AG09309 (cell line): ENCODE measurements around the gene LRRD1.
"Not testable (repeated sequence)": the region's sequence is repeated elsewhere in the genome, so short reads cannot be mapped to it uniquely, and the experiment has no call there.

Source experiments
- DNase-seq: peaks from one replicate; pipeline ENCODE4 v3.0.0-alpha.2; 2010; ENCODE audit warnings: low read depth
- H3K4me3 ChIP-seq: 2 replicates; pipeline ENCODE4 v1.5.1; 2011; ENCODE audit warnings: mild to moderate bottlenecking, low read depth, low read length, moderate library complexity; ENCODE audit not compliant: control insufficient read depth
- CTCF ChIP-seq: IDR thresholded peaks from 2 replicates; pipeline ENCODE4 v1.5.1; 2011; ENCODE audit warnings: mild to moderate bottlenecking, low read depth, low read length, inconsistent platforms; ENCODE audit not compliant: insufficient read depth, control insufficient read depth; ENCODE audit errors: missing control alignments

LRRD1 gene

GRCh38 chr7:92200791-92201190 is 21.8 kb upstream of the LRRD1 start:
- no peak for TF ChIP-seq CTCF
- H3K4me3 ChIP-seq = no peak overlapping the region
- DNase-seq = no peak

GRCh38 chr7:92192326-92192725 is 13.4 kb upstream of the LRRD1 start:
- DNase-seq = no peak
- no peak overlapping the region for H3K4me3 ChIP-seq
- no peak for TF ChIP-seq CTCF

GRCh38 chr7:92189246-92189645 is 10.3 kb upstream of the LRRD1 start:
- not testable (repeated sequence) for DNase-seq, H3K4me3 ChIP-seq

GRCh38 chr7:92184294-92184693 is 5.4 kb upstream of the LRRD1 start:
- not testable (repeated sequence) for DNase-seq, H3K4me3 ChIP-seq

- TF ChIP-seq CTCF = no peak
- no peak overlapping the region for H3K4me3 ChIP-seq
- peak; percentile 7 for DNase-seq
Measured at GRCh38 chr7:92177362-92177761, 1.6 kb downstream of the LRRD1 start.

- DNase-seq, H3K4me3 ChIP-seq: not testable (repeated sequence)
Measured at GRCh38 chr7:92169529-92169928, 9.4 kb downstream of the LRRD1 start.

- no peak for DNase-seq
- H3K4me3 ChIP-seq = no peak overlapping the region
- no peak for TF ChIP-seq CTCF
Measured at GRCh38 chr7:92161271-92161670, 17.7 kb downstream of the LRRD1 start.

GRCh38 chr7:92158660-92159575 is 20.0 kb downstream of the LRRD1 start:
- DNase-seq = peak; percentile 87
- no peak overlapping the region for H3K4me3 ChIP-seq
- TF ChIP-seq CTCF = no peak
